MG63 (cell line): ENCODE results near the gene AGR3. TPM values are rescaled to one million over a fixed set of nuclear protein-coding genes. Genes with fewer than 3 reads are reported as not detected.
"Not testable (repeated sequence)": the region's sequence is repeated elsewhere in the genome, so short reads cannot be mapped to it uniquely, and the experiment has no call there.

Experiments used
- DNase-seq: peaks from one replicate; pipeline ENCODE4 v3.0.0-alpha.2; 2020
- H3K27me3 ChIP-seq: fragments of 250-450 bp; sonication (Bioruptor Pico); 2 replicates; pipeline ENCODE4 v1.5.1; 2020; ENCODE audit warnings: mild to moderate bottlenecking, moderate library complexity
- H3K36me3 ChIP-seq: fragments of 250-450 bp; sonication (Bioruptor Pico); 2 replicates; pipeline ENCODE4 v1.5.1; 2020; ENCODE audit warnings: mild to moderate bottlenecking, moderate library complexity
- H3K4me3 ChIP-seq: fragments of 250-450 bp; sonication (Bioruptor Pico); 2 replicates; pipeline ENCODE4 v1.5.1; 2020; ENCODE audit warnings: mild to moderate bottlenecking, moderate library complexity
- H3K9me3 ChIP-seq: fragments of 250-450 bp; sonication (Bioruptor Pico); 2 replicates; pipeline ENCODE4 v1.5.1; 2020; ENCODE audit warnings: mild to moderate bottlenecking, moderate library complexity
- total RNA-seq: library from RNA; depleted of rRNA; stranded (reverse); fragments of >200 nt; shearing (Covaris generic); gene quantifications from 2 replicates; pipeline ENCODE4 v1.2.3, GENCODE V29; 2014; ENCODE audit warnings: low replicate concordance

AGR3 gene
- total RNA-seq, 1 experiment from 2014 or later: not detected

DNA sequence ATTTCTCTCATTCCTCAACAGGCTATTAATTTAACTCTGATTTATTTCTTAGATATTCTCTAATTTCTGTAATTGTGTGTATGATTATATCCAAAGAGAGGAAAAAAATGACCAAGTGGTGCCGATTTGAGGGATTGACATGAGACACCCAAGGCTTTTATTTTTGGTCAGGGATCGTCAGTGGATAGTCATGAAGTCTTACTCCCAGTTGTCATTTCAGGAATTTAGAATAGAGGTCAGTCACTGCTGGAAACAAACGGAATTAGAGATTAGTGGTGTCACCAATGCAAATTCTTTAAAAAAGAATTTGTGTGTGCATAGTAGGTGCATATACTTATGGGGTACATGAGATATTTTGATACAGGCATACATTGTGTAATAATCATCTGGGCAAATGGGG lies 26.8 kb upstream of the AGR3 start:
- DNase-seq: no peak

DNA sequence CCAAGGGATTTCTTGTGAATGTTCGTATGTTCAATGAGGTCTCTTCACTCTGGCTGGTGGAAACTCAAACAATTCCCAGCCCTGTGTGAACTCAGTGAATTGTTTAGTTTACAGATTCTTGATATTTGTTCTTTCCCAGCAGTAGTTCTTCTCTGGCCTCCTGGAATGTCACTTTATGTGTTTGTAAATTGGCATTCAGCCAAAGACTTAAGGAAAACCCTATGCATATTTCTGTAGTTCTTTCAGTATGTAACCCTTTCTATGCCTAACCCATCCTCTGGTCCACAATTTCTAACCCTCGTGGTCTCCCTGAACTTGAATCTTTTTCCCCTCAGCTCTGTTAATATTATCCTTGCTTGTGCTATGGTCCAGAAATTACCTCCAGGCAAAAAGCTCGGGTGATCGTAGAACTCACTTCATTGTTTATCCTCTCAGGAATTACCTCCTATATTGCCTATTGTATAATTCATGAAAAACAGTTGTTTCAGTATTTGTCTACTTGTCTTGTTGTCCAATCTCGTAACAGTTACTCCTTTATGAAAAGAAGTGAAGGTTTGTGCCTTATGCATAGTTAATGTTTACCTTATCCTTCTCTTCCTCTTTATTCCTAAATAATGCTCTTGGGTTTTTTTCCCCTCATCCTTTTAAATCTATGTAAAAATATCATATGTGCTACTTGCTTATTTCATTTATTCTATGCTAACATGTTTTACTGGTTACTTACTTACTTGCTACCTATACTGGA lies 23.7 kb upstream of the AGR3 start:
- H3K27me3 ChIP-seq: no peaks in the 10 kb centered on the region
- no peaks in the 10 kb centered on the region for H3K9me3 ChIP-seq
- H3K36me3 ChIP-seq: no peaks in the 10 kb centered on the region
- no peak overlapping the region for H3K4me3 ChIP-seq
- no peak for DNase-seq

More for the DNA sequence above, 26.8 kb upstream of the AGR3 start:
- Histone ChIP-seq H3K4me3 (no peak overlapping the region), H3K36me3 (no peaks in the 10 kb centered on the region), H3K27me3 (no peaks in the 10 kb centered on the region), H3K9me3 (0 out of 2 replicates have a peak, but pooled peaks cover 4% of the 10 kb centered on the region)

DNA sequence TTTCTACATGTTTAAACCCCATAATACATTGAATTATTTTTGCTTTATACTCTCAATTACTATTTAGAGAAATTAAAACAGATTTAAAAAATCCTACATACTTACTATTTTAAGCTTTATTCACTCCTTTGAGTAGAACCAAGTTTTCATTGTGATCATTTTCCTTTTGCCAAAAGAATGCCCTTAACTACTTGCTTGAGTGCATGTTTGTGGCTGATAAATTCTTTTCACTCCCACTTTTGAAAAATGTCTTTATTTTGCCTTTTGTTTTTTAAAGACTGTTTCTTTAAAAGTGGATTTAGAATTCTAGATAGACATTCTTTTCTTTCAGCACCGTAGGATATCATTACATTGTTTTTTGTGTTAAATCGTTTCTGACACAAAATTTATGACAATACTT lies 22.3 kb upstream of the AGR3 start:
- Histone ChIP-seq H3K36me3 (no peaks in the 10 kb centered on the region), H3K27me3 (no peaks in the 10 kb centered on the region)
- DNase-seq: no peak

DNA sequence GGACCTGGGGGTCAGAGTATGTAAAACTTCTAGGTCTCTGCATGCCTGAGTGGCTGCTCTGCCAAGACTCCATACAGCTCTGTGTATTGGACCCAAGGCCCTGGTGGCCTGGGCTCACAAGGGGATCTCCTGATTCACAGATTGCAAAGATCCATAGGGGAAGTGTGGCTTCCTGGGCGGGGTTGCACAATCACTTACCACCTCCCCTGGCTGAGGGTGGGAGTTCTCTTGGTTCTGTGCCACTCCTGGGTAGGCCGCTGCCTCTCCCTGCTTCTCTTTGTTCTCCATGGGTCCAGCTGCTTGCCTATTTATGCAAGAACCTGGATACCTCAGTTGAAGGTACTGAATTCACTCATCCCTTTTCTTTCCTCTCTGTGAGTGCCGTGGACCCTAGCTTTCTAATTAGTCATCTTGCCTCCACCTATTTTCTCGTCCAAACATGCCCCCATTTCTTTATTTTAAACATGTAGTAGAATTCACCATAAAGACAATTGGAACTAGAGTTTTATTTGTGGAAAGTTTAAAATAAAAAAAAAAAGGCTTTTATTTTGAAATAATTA lies 18.5 kb upstream of the AGR3 start:
- Histone ChIP-seq H3K36me3 (no peaks in the 10 kb centered on the region), H3K4me3 (no peak overlapping the region), H3K27me3 (no peaks in the 10 kb centered on the region), H3K9me3 (0 out of 2 replicates have a peak, but pooled peaks cover 2% of the 10 kb centered on the region)
- no peak for DNase-seq

More for the DNA sequence above, 22.3 kb upstream of the AGR3 start:
- H3K4me3 ChIP-seq: no peak overlapping the region
- no peaks in the 10 kb centered on the region for H3K9me3 ChIP-seq

DNA sequence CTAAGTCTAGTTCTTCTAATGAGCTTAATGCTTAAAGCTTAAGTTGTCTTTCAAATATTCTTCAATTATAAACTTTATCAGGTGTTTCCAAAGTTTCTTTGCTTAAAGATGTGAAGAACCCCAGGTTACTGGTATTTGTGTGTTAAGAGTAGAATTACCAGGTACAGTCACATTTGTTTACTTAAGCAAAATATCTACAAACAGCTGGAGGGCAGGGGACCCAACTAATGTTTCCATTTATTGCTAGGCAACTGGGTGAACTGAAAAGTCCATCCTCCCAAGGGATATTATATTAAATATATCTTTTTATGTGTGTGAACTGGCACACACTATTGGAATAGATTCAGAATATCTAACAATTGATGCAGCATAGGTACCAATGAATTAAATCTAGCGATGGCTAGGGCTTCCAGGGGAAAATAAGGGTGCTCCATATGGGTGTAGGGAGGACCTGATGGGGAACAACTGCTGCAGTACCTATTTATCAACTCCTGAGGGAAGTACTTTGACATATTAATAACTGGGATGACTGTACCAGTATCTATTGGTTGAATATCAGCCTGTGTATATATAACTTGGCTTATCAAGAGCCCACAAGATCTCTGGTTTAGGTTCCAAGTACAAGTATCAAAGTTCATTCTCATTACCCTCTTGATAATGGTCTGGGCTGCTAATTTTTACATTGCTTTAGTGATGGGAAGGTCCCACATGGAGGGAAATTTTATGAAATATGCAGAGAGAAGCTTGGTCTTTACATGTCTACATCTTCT lies 10.3 kb upstream of the AGR3 start:
- Histone ChIP-seq H3K27me3 (no peaks in the 10 kb centered on the region), H3K9me3 (no peaks in the 10 kb centered on the region), H3K4me3 (no peak overlapping the region), H3K36me3 (no peaks in the 10 kb centered on the region)
- DNase-seq: no peak

DNA sequence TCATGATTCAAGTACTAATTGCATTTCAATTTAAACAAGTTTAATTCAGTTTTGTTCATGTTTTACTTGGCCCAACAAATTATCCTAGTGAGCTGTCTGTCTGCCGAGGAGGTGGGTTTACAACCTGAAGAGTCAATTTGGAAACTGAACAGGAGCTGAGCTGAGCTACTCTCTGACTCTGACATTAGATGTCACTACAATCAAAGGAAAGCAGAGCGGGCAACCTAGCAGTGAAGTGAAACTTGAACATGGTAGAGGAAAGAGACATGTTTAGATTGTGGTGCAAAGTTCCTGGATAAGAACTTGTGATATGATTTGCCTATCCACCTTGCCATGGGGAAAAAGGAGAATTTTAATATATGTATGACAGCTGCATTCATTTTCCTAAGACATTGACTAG lies 9.6 kb upstream of the AGR3 start:
- DNase-seq: peak; percentile 11
- Histone ChIP-seq H3K36me3 (no peaks in the 10 kb centered on the region), H3K27me3 (no peaks in the 10 kb centered on the region), H3K9me3 (no peaks in the 10 kb centered on the region), H3K4me3 (no peak overlapping the region)

DNA sequence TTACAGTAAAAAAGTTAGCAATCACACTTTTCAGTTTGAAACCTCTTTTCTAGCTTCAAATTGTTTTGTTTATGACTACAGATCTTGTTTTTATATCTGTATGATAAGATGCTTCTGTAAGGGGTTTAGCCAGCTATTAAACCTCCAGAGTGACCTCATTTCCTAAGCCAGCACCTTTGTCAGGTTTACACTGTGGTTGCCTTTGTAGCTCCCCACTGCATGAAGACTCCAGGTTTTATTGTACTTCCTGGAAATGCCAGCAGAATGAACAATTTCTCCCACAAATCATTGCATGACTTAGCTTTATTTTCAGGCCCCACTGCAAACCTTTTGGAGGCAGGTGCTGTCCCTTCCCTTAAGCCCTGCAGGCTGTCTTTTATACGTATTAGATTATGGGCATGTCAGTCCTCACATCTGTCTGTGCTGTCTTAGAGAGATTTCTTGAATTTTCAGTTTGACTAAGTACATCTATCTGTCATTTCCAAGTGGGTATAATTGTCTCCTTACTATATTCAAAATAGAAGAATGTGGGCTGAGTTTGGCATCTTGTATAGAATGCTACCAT lies 8.2 kb upstream of the AGR3 start:
- H3K4me3 ChIP-seq: no peak overlapping the region
- H3K36me3 ChIP-seq: no peaks in the 10 kb centered on the region
- no peak for DNase-seq
- no peaks in the 10 kb centered on the region for H3K27me3 ChIP-seq
- H3K9me3 ChIP-seq: no peaks in the 10 kb centered on the region

DNA sequence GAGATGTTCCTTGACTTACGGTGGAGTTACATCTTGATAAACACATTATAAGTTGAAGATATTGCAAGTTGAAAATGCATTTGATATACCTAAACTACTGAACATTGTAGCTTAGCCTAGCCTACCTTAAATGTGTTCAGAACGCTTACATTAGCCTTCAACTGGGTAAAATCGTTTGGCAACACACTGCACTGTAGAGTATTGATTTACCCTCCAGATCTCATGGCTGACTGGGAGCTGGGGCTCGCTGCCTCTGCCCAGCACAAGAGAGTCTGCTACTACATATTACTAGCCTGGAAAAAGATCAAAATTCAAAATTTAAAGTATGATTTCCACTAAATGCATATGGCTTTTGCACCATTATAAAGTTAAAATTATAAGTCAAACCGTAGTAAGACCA lies 7.5 kb upstream of the AGR3 start:
- Histone ChIP-seq H3K27me3 (no peaks in the 10 kb centered on the region), H3K9me3 (no peaks in the 10 kb centered on the region), H3K4me3 (no peak overlapping the region), H3K36me3 (no peaks in the 10 kb centered on the region)
- DNase-seq: no peak

DNA sequence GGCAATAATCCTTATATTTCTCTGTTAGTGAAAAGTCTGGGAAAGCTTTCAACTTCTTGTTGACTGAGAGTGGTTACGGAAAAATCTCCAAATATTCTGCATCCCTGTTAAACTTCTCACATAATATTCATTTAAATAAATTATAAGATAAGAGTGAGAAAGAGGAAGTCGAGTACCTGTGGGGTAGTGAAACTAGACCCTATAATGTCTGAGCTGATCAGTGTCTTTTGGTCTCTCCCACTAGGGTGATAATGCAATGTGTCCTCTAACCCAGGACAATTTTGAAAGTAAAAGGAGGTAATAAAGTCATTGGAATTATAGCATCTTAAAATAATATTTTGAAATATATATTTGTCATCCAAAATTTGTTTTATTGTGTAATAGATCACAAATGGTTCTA lies 2.1 kb upstream of the AGR3 start:
- H3K27me3 ChIP-seq: no peaks in the 10 kb centered on the region
- H3K4me3 ChIP-seq: no peak overlapping the region
- no peaks in the 10 kb centered on the region for H3K9me3 ChIP-seq
- DNase-seq: no peak
- no peaks in the 10 kb centered on the region for H3K36me3 ChIP-seq

DNA sequence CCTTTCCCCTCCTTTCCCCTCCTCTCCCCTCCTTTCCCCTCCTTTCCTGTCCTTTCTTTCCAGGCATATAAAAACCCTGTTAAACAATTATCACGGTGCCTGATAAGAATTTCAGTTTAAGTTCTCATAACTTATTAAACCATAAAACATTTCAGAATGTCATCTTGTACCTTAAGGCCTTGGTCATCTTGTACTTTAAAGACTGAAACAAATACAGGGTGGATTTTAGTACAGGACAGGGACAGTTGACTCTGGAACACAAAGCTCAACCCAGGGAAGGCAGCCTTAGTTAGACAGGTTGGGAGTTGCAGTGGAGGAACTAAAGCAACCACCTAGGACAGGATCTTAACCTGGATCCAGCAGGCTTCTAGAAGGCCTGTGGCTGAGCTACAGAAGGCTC lies 1.2 kb downstream of the AGR3 start:
- H3K4me3 ChIP-seq: no peak overlapping the region
- no peaks in the 10 kb centered on the region for H3K36me3 ChIP-seq
- no peaks in the 10 kb centered on the region for H3K27me3 ChIP-seq
- H3K9me3 ChIP-seq: no peaks in the 10 kb centered on the region
- no peak for DNase-seq

DNA sequence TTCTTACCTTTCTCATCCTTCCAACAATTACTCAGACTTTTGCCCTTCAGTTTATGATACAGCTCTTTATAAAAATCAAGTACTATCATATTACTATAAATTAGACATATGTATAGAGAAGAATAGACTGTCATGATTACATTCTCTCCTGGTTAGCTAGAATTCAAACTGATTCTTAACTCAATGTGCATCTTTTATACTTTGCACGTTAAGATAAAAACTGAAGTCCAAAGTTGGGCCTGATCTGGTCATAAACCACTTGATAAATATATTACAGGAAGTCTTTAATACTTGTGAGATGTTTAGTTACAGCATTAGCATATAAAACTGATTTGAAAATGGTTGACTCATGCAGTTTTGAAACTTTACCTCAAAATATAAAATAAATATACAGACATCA lies 2.6 kb downstream of the AGR3 start:
- no peaks in the 10 kb centered on the region for H3K27me3 ChIP-seq
- H3K4me3 ChIP-seq: no peak overlapping the region
- H3K9me3 ChIP-seq: no peaks in the 10 kb centered on the region
- no peaks in the 10 kb centered on the region for H3K36me3 ChIP-seq
- DNase-seq: no peak

DNA sequence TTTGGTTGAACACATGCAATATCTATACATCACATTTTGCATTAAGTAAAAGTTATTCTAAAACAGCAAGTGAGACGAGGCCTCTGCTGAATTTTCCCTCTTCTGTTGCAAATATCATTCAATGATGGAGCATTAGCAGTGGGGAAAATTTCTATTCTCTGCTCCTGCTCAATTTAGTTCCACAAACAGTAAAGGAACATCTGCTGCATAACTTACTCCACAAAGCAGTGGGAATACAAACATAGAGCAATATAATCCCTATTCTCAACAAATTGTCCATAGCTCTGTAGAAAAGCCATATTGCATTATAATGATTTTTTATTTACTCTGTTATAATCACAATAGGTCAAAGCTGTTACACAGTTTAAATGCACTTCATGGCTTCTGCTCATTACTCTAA lies 5.9 kb downstream of the AGR3 start:
- Histone ChIP-seq H3K4me3 (no peak overlapping the region), H3K27me3 (no peaks in the 10 kb centered on the region), H3K9me3 (peaks cover 4% of the 10 kb centered on the region; the same call in 1 of the 2 replicates), H3K36me3 (no peaks in the 10 kb centered on the region)
- no peak for DNase-seq

DNA sequence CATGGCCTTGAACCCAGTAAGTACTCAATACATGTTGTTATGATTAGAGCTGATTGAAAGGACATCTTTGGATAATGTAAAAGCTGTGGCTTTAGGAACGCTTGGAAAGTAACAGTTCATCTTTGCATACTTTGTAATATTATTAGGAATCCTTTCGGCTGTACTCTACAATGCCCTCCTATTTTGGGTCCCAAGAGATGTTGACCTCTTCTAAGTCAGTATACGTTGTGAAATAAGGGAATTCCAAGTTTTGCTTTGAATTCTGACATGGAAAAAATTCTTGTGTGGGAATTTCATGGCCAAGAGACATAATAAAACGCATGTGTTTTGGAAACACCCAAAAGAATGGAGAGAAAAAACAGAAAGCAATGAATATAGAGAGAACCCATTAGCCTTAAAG lies 7.7 kb downstream of the AGR3 start:
- no peaks in the 10 kb centered on the region for H3K36me3 ChIP-seq
- H3K9me3 ChIP-seq: peaks cover 4% of the 10 kb centered on the region; the same call in 1 of the 2 replicates
- H3K4me3 ChIP-seq: no peak overlapping the region
- DNase-seq: no peak
- no peaks in the 10 kb centered on the region for H3K27me3 ChIP-seq

DNA sequence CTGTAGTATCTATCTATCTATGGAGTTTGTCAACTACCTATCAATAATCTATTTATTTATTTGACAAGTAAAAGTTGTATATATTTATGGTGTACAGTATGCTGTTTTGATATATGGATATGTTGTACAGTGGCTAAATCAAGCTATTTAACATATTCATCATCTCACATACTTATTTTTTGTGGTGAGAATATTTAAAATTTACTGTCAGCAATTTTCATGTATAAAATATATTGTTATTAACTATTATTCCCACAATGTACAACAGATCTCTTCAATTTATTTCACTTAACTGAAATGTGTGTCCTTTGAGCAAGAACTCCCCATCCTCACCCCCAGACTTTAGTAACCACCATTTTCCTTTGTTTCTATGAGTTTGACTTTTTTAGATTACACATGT lies 14.5 kb downstream of the AGR3 start:
- no peaks in the 10 kb centered on the region for H3K27me3 ChIP-seq
- H3K4me3 ChIP-seq: no peak overlapping the region
- peaks cover 4% of the 10 kb centered on the region; the same call in 1 of the 2 replicates for H3K9me3 ChIP-seq
- DNase-seq: no peak
- no peaks in the 10 kb centered on the region for H3K36me3 ChIP-seq

DNA sequence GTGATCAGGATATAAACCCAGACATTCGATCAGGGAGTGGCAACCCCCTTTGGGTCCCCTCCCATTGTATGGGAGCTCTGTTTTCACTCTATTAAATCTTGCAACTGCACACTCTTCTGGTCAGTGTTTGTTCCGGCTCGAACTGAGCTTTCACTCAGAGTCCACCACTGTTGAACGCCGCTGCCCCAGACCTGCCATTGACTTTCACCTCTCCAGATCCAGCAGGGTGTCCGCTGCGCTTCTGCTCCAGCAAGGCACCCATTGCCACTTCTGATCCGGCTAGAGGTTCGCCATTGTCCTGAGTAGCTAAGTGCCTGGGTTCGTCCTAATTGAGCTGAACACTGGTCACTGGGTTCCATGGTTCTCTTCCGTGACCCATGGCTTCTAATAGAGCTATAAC lies 28.6 kb downstream of the AGR3 start:
- not testable (repeated sequence) for H3K9me3 ChIP-seq, H3K27me3 ChIP-seq, DNase-seq, H3K36me3 ChIP-seq, H3K4me3 ChIP-seq

DNA sequence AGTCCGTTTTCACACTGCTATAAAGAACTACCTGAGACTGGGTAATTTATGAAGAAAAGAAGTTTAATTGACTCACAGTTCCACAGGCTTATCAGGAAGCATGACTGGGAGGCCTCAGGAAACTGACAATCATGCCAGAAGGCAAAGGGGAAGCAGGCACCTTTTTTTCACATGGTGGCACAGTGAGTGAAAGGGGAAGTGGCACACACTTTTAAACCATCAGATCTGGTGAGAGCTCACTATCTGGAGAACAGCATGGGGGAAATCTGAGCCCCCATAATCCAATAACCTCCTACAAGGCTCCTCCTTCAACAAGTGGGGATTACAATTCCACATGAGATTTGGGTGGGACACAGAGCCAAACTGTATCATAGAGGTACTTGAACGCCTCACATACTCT lies 30.0 kb downstream of the AGR3 start:
- no peak for DNase-seq
- no peaks in the 10 kb centered on the region for H3K36me3 ChIP-seq
- no peak overlapping the region for H3K4me3 ChIP-seq
- H3K9me3 ChIP-seq: no peaks in the 10 kb centered on the region
- H3K27me3 ChIP-seq: no peaks in the 10 kb centered on the region
